Astrocyte of the cerebellum (primary cell): ENCODE results near the gene ZNF41.

Experiments used
- DNase-seq: peaks from one replicate; pipeline ENCODE4 v3.0.0-alpha.2; 2011; ENCODE audit warnings: low read depth
- H3K4me3 ChIP-seq: 2 replicates; pipeline ENCODE4 v1.5.1; 2011; ENCODE audit warnings: mild to moderate bottlenecking, low read depth, low read length, moderate library complexity
- CTCF ChIP-seq: IDR thresholded peaks from 2 replicates; pipeline ENCODE4 v1.5.1; 2012; ENCODE audit warnings: low read length, low read depth, moderate library complexity, mild to moderate bottlenecking; ENCODE audit errors: missing control alignments
- in situ Hi-C: cut with HindIII; loops from 2 replicates; pipeline ENCODE4 v1.10.0; 2017; ENCODE audit warnings: low sequenced_read_pairs

Gene ZNF41

GRCh38 chrX:47482512-47483305 lies at the start of gene ZNF41:
TSS of gene ZNF41 (minus strand) at chrX:47483222. CDS start at chrX:47467481, 15,741 bp downstream.
- TF ChIP-seq CTCF: no peak
- in situ Hi-C loops: no loop called here
- peak within 1 kb of the TSS; percentile 60 for H3K4me3 ChIP-seq
- DNase-seq: peak; percentile 49

GRCh38 chrX:47530049-47530448 lies 47.0 kb upstream of the ZNF41 start:
- no peak for DNase-seq
- no peak for TF ChIP-seq CTCF

GRCh38 chrX:47529548-47529947 lies 46.5 kb upstream of the ZNF41 start:
- in situ Hi-C loops: no loop called here
- DNase-seq: no peak

More at GRCh38 chrX:47530049-47530448, 47.0 kb upstream of the ZNF41 start:
- in situ Hi-C loops: no loop called here
- H3K4me3 ChIP-seq: no peak overlapping the region

GRCh38 chrX:47523713-47524166 lies 40.7 kb upstream of the ZNF41 start:
- DNase-seq: no peak
- in situ Hi-C loops: no loop called here
- TF ChIP-seq CTCF: no peak
- peak overlapping the region; percentile 48 for H3K4me3 ChIP-seq

More at GRCh38 chrX:47529548-47529947, 46.5 kb upstream of the ZNF41 start:
- no peak overlapping the region for H3K4me3 ChIP-seq
- no peak for TF ChIP-seq CTCF

- H3K4me3 ChIP-seq: peak overlapping the region; percentile 48
- peak; percentile 66 for TF ChIP-seq CTCF
- in situ Hi-C loops: no loop called here
- DNase-seq: no peak
Measured at GRCh38 chrX:47523297-47523696, 40.3 kb upstream of the ZNF41 start.

- TF ChIP-seq CTCF: no peak
- no peak overlapping the region for H3K4me3 ChIP-seq
- in situ Hi-C loops: no loop called here
- no peak for DNase-seq
Measured at GRCh38 chrX:47518144-47518543, 35.1 kb upstream of the ZNF41 start.
